IMR-90 (cell line): ENCODE results near the gene TREML2.

Experiments
- CEBPB ChIP-seq: IDR thresholded peaks from 2 replicates; pipeline ENCODE4 v1.6.1; 2012; ENCODE audit warnings: low read depth, low read length, improper control_type of control experiment
- CTCF ChIP-seq: conservative IDR thresholded peaks from 2 replicates; pipeline ENCODE4 v1.5.1; 2012; ENCODE audit warnings: mild to moderate bottlenecking, low read depth, low read length, improper control_type of control experiment
- RAD21 ChIP-seq: IDR thresholded peaks from 2 replicates; pipeline ENCODE4 v1.6.1; 2012; ENCODE audit warnings: low read length, improper control_type of control experiment

- no peak for TF ChIP-seq CTCF
- no peak for TF ChIP-seq RAD21
- no peak for TF ChIP-seq CEBPB
Measured at GRCh38 chr6:41236276-41236675, 35.3 kb upstream of the TREML2 start.
